TTC549 (cell line): ENCODE measurements around the gene JARID2.

Experiments used
- FAIRE-seq: peaks from 2 replicates; lab custom pipeline; 2012; peaks lifted over from hg19 to GRCh38; lab: Jason Lieb, UNC

JARID2 gene

GRCh38 chr6:15358579-15359327 is 112.9 kb downstream of the JARID2 start:
- no peak for FAIRE-seq

GRCh38 chr6:15359335-15359862 is 113.5 kb downstream of the JARID2 start:
- FAIRE-seq = no peak

DNA sequence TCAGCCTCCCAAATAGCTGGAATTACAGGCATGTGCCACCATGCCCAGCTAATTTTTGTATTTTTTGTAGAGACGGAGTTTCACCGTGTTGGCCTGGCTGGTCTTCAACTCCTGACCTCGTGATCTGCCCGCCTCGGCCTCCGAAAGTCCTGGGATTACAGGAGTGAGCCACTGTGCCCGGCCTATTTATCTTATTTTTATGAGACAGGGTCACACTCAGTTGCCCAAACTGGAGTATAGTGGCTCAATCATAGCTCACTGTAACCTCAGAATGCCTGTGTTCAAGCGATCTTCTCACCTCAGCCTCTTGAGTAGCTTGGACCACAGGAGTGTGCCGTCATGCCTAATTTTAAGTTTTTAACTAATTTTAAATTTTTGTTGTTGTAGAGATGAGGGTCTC is 114.4 kb downstream of the JARID2 start:
- no peak for FAIRE-seq

- no peak for FAIRE-seq
These were observed 115.3 kb downstream of the JARID2 start for GRCh38 chr6:15361197-15361596.

GRCh38 chr6:15362274-15363160 is 116.6 kb downstream of the JARID2 start:
- FAIRE-seq = no peak

DNA sequence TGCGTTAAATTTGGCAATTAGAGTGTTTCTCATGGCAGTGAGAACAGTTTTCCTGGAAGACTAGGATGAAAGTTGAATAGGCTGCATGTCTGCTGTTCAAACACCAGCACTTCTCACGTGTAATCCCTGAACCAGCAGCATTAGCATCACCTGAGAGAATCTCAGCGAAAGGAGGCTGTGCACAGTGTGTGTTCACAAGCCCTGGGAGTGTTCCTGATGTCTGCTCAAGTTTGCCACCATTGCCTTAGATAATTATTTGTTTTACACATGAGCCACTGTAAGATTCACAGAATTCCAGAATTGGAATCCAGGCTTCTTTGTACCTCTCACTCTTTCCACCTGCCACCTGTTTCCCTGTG is 117.3 kb downstream of the JARID2 start:
- no peak for FAIRE-seq

DNA sequence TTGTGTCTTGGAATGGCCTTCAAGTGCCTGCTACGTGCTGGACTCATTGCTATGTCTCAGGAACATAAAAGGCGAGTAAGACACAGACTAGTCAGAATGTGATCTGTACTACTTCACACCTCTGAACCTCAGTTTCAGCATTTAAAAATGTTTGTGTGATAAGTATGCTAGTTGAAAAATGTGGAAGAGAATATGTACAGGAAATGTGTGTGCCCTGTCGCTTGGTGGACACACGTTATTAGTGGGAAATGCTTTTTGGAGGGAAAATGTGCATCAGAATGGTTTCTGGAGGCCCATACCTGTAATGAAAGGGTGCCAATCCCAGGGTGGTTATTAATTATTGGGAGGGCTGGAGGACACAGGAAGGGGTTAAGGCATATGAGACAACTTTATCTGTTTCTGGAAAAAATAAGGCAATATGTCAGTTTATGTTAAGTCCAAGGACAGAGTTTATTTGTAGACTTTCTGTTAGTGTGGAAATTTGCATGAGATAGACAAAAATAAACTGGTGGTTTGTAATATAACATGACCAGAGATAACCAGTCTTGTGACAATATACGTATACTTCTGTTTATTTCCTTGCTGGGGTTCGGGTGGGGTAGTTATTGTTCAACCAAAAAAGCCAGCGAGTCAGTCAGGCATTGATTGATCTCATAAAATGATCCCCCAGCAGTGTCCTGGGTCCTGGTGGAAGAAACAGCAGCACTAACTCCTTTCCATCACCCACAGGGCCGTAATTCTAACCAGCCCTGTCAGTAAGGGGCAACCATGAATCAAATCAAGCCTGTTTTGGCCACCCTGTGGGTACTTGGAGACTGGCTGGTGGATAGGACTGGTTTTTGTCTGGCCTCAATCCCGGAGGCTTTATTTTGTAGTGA is 117.9 kb downstream of the JARID2 start:
- no peak for FAIRE-seq

GRCh38 chr6:15364401-15365037 is 118.7 kb downstream of the JARID2 start:
- no peak for FAIRE-seq

DNA sequence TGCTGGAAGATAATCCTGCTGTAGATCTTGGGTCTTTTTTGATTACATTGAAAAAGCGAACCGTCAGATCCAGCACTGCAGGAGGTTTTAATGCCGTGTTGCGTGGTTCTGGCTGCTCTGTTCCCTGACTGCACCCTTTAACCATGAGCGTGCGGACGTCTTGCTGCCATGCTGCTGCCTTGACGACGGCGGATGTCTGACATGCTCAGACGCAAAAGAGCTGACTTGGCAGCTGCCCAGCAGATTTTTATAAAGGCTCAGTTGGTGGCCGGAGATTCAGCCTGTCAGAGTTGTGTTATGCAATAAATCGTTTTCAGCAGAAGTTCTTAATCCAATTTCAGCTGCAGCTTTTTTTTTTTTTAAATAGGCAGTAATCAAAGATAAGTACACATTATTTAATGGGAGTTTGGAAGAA is 119.4 kb downstream of the JARID2 start:
- no peak for FAIRE-seq

DNA sequence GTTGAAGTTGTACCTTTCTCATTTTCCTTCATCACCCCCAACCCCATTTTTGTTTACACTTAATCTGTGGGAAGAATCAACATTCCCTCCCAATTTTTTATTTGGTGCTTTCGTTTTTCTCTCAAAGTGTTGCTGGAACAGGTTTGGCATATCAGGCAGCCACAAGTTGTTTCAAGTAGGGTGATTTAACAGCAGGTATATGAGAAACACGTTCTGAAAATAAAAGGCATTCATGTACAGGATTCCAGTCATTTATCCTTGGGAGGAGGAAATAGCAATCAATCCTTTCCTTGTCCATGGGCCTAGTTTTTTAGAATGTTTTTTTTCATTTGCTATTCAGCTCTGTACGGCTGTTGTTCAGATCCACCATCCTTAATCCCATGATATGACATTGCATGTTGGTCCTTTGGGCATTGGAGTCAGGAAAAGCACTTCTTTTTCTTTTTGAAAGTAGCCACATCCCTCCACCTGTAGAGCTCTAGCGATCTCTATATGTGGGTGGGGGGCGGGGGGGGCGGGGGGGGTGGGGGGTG is 120.2 kb downstream of the JARID2 start:
- FAIRE-seq = no peak

- FAIRE-seq = no peak
These were observed 121.0 kb downstream of the JARID2 start for GRCh38 chr6:15366879-15367278.

GRCh38 chr6:15368186-15368585 is 122.3 kb downstream of the JARID2 start:
- no peak for FAIRE-seq

GRCh38 chr6:15368873-15369272 is 123.0 kb downstream of the JARID2 start:
- FAIRE-seq = no peak

DNA sequence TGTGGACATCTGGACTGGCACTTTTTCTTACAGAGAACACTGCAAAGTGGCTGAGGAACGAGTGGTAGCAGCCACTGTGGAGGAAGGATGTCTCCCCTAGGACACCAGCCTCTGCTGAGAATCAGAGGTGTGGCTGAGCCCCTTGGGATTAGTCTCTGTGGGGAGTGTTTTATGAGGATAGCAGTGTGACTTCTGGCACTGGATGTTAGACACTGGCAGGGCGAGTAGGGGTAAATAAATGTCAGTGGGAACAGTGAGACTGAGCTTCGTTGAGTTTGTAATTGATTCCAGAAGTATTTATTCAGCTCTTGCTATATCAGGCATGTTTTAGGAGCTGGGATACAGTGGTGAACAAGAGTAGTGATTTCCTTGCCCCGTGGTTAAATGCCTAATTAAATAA is 124.0 kb downstream of the JARID2 start:
- no peak for FAIRE-seq

DNA sequence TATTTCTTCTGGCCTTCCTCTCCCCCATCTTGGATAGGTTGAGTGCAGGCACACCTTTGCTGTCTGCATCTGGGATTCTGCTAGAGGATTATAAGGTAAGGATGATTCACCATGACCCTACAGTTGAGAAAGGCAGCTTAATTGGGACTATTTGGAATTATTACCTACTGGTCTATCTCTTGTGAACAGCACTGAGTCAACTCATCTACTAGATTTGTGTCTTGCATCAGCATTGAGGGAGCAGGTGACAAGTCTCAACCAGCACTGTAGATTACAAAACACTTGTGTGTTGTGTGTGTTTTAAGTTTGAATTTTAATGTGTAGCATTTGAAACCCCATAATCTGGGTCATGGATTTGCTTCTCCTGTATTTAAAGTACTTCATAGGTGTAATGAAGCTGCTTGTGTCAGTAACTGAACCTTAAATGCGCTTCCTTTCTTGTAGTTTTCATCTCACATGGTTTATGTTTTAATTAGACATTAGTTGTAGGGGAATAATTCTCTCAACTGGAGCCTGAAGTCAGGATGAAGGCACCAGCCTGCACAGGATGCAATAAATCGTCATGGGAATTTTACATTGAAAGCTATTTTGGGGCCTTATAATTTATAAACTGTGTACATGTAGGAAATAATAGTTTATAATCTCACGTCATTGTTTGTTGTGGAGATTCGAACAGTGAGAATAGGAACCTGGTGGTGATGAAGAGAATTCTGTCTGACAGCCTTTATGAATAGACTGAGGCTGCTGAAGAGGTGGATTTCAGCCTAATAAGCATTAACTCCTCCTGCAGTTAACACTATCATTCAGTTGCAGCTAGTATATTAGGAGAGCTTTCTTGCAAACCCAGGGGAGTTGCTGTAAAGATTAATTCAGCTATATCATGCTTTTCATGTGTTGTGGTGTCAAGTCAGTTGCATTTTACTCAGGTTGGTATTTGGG is 125.1 kb downstream of the JARID2 start:
- FAIRE-seq = no peak

GRCh38 chr6:15372932-15373331 is 127.1 kb downstream of the JARID2 start:
- FAIRE-seq = no peak

GRCh38 chr6:15374119-15374518 is 128.2 kb downstream of the JARID2 start:
- no peak for FAIRE-seq

GRCh38 chr6:15375018-15375417 is 129.1 kb downstream of the JARID2 start:
- no peak for FAIRE-seq

DNA sequence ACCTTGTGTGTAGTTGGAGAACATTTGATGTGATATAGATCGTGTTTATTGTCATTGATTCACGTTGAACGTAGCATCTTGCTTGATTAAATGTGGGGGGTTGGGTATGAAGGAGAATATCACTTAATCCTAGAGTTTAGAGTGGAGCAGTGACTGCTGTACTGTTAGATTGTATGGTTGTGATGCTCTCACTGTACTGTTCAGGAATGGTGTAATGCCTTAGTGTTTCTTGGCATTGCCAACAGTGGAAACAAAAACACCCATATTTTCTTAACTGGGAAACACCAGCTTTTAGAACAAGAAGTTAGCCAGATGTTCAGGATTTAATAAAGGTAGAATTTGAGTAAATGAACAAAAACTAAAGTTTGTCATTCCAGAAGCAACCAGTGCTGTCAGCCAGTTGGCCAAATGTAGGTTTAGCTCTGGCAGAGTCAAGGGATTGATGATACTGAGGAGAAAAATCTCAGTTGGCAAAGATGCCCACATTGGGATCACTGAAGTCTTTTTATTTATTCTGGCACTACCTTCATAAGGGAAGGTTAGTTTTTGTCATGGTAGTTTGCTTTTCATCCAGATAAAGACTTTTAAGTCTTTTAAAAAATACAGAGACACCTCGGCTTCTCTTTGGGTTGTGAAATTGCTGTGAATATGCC is 129.9 kb downstream of the JARID2 start:
- no peak for FAIRE-seq
